ENCODE results near the gene DNAH17.

DNAH17 gene

GRCh38 chr17:78555746-78556401, 21.3 kb downstream of the DNAH17 start:
- no peaks in the 10 kb centered on the region for H3K9me3 ChIP-seq (ENCODE audit: control insufficient read depth, low read length)
- H3K27me3 ChIP-seq (ENCODE audit: control insufficient read depth, insufficient read depth, low read length): no peaks in the 10 kb centered on the region

GRCh38 chr17:78550464-78550863, 26.7 kb downstream of the DNAH17 start:
- no peaks in the 10 kb centered on the region for H3K9me3 ChIP-seq (ENCODE audit: control insufficient read depth, low read length)
- no peak overlapping the region for H3K4me3 ChIP-seq (ENCODE audit: low read length)
- H3K4me1 ChIP-seq (ENCODE audit: control insufficient read depth, insufficient read depth, low read length): no peaks in the 10 kb centered on the region
- H3K9ac ChIP-seq (ENCODE audit: low read length): no peak overlapping the region
- H3K27me3 ChIP-seq (ENCODE audit: control insufficient read depth, insufficient read depth, low read length): no peaks in the 10 kb centered on the region
- H3K36me3 ChIP-seq (ENCODE audit: control insufficient read depth, insufficient read depth, low read length): no peaks in the 10 kb centered on the region

More at GRCh38 chr17:78555746-78556401, 21.3 kb downstream of the DNAH17 start:
- Histone ChIP-seq H3K4me3 (ENCODE audit: low read length) (no peak overlapping the region), H3K4me1 (ENCODE audit: control insufficient read depth, insufficient read depth, low read length) (no peaks in the 10 kb centered on the region), H3K36me3 (ENCODE audit: control insufficient read depth, insufficient read depth, low read length) (no peaks in the 10 kb centered on the region), H3K9ac (ENCODE audit: low read length) (no peak overlapping the region)

DNA sequence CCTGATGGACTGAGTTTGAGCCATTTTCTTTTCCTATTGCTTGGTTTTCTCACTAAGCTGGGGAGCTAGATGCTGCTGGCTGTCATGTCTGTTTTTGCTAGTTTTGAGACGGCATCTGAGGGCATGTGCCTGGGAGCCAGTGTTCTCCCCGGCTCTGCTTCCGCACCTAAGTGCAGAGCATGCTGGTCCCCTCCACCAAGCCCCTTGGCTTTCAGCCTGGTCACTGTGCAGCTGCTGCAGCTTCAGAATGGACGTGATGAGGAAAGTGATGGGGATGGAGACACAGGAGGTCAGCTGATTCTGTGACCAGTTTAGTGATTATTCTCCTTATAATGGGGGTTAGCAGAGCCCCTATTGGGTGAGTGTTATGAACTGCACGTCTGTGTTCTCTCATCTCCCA, 28.5 kb downstream of the DNAH17 start:
- H3K4me1 ChIP-seq (ENCODE audit: control insufficient read depth, insufficient read depth, low read length): no peaks in the 10 kb centered on the region

GRCh38 chr17:78547035-78547434, 30.2 kb downstream of the DNAH17 start:
- Histone ChIP-seq H3K4me1 (ENCODE audit: control insufficient read depth, insufficient read depth, low read length) (no peaks in the 10 kb centered on the region), H3K9ac (ENCODE audit: low read length) (no peak overlapping the region), H3K27me3 (ENCODE audit: control insufficient read depth, insufficient read depth, low read length) (no peaks in the 10 kb centered on the region), H3K4me3 (ENCODE audit: low read length) (no peak overlapping the region), H3K36me3 (ENCODE audit: control insufficient read depth, insufficient read depth, low read length) (no peaks in the 10 kb centered on the region), H3K9me3 (ENCODE audit: control insufficient read depth, low read length) (no peaks in the 10 kb centered on the region)

More for the DNA sequence above, 28.5 kb downstream of the DNAH17 start:
- Histone ChIP-seq H3K36me3 (ENCODE audit: control insufficient read depth, insufficient read depth, low read length) (no peaks in the 10 kb centered on the region), H3K27me3 (ENCODE audit: control insufficient read depth, insufficient read depth, low read length) (no peaks in the 10 kb centered on the region), H3K9ac (ENCODE audit: low read length) (no peak overlapping the region), H3K9me3 (ENCODE audit: control insufficient read depth, low read length) (no peaks in the 10 kb centered on the region), H3K4me3 (ENCODE audit: low read length) (no peak overlapping the region)

GRCh38 chr17:78546476-78546875, 30.7 kb downstream of the DNAH17 start:
- Histone ChIP-seq H3K4me1 (ENCODE audit: control insufficient read depth, insufficient read depth, low read length) (no peaks in the 10 kb centered on the region), H3K9ac (ENCODE audit: low read length) (no peak overlapping the region), H3K4me3 (ENCODE audit: low read length) (no peak overlapping the region), H3K27me3 (ENCODE audit: control insufficient read depth, insufficient read depth, low read length) (no peaks in the 10 kb centered on the region), H3K9me3 (ENCODE audit: control insufficient read depth, low read length) (no peaks in the 10 kb centered on the region), H3K36me3 (ENCODE audit: control insufficient read depth, insufficient read depth, low read length) (no peaks in the 10 kb centered on the region)

- Histone ChIP-seq H3K9me3 (ENCODE audit: control insufficient read depth, low read length) (no peaks in the 10 kb centered on the region), H3K27me3 (ENCODE audit: control insufficient read depth, insufficient read depth, low read length) (no peaks in the 10 kb centered on the region), H3K36me3 (ENCODE audit: control insufficient read depth, insufficient read depth, low read length) (no peaks in the 10 kb centered on the region), H3K9ac (ENCODE audit: low read length) (no peak overlapping the region), H3K4me1 (ENCODE audit: control insufficient read depth, insufficient read depth, low read length) (no peaks in the 10 kb centered on the region), H3K4me3 (ENCODE audit: low read length) (no peak overlapping the region)
These were observed 32.1 kb downstream of the DNAH17 start for GRCh38 chr17:78544881-78545755.

- Histone ChIP-seq H3K4me3 (ENCODE audit: low read length) (no peak overlapping the region), H3K9me3 (ENCODE audit: control insufficient read depth, low read length) (no peaks in the 10 kb centered on the region), H3K27me3 (ENCODE audit: control insufficient read depth, insufficient read depth, low read length) (no peaks in the 10 kb centered on the region), H3K4me1 (ENCODE audit: control insufficient read depth, insufficient read depth, low read length) (no peaks in the 10 kb centered on the region), H3K36me3 (ENCODE audit: control insufficient read depth, insufficient read depth, low read length) (no peaks in the 10 kb centered on the region), H3K9ac (ENCODE audit: low read length) (no peak overlapping the region)
These were observed 35.5 kb downstream of the DNAH17 start for GRCh38 chr17:78541488-78542206.

DNA sequence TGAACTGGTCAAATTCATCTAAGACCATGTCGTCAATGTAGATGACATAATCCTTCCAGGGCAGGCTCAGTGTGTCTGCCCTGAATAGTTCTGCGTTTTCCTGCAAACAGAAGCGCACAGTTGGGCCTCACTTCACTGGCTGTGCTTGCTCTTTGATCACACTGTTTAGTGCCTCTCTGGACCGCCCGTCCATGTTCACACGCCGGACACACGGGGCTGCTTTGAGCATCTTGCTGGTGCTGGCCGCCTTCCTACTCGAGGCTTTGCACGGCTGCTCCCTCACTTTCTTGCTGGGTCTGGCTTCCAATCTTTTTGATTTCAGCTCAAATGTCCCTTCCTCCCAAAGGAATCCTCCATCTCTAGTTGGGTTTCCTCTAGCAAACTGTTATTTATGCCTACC, 37.4 kb downstream of the DNAH17 start:
- Histone ChIP-seq H3K9ac (ENCODE audit: low read length) (no peak overlapping the region), H3K36me3 (ENCODE audit: control insufficient read depth, insufficient read depth, low read length) (no peaks in the 10 kb centered on the region), H3K9me3 (ENCODE audit: control insufficient read depth, low read length) (no peaks in the 10 kb centered on the region), H3K27me3 (ENCODE audit: control insufficient read depth, insufficient read depth, low read length) (no peaks in the 10 kb centered on the region), H3K4me3 (ENCODE audit: low read length) (no peak overlapping the region), H3K4me1 (ENCODE audit: control insufficient read depth, insufficient read depth, low read length) (peaks cover 12% of the 10 kb centered on the region)

DNA sequence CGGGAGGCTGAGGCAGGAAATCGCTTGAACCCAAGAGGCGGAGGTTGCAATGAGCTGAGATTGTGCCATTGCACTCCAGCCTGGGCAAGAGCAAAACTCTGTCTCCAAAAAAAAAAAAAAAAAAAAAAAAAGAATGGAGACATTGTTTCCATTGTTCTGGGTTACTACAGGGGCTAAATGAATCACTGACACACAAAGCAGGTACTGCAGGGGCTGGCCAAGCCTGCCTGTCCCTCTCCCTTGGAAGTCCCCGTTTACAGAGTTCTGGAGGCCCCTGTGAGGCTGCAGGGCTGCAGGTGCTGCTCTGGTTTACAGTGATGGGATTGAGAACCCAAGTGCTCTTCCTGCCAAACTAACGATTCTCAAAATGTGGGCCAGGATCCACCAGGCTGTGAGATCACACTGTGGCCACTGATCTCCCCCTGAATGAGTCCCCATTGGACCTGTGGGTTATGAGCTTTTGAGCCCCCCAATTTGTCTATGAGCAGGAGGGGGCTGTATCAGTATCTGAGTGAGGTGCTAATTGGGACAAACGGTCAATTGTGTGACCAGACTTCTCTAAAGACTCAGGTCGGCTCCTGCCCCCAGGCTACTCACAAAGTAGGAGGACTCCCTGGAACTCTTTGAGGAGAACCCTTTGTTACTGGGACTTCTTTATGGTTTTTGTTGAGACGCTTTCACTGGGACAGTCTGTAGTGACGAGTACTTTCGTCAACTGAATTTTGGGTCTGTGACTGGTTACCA, 39.0 kb downstream of the DNAH17 start:
- Histone ChIP-seq H3K36me3 (ENCODE audit: control insufficient read depth, insufficient read depth, low read length) (no peaks in the 10 kb centered on the region), H3K4me3 (ENCODE audit: low read length) (no peak overlapping the region), H3K27me3 (ENCODE audit: control insufficient read depth, insufficient read depth, low read length) (no peaks in the 10 kb centered on the region), H3K9me3 (ENCODE audit: control insufficient read depth, low read length) (no peaks in the 10 kb centered on the region), H3K4me1 (ENCODE audit: control insufficient read depth, insufficient read depth, low read length) (peaks cover 20% of the 10 kb centered on the region), H3K9ac (ENCODE audit: low read length) (no peak overlapping the region)

DNA sequence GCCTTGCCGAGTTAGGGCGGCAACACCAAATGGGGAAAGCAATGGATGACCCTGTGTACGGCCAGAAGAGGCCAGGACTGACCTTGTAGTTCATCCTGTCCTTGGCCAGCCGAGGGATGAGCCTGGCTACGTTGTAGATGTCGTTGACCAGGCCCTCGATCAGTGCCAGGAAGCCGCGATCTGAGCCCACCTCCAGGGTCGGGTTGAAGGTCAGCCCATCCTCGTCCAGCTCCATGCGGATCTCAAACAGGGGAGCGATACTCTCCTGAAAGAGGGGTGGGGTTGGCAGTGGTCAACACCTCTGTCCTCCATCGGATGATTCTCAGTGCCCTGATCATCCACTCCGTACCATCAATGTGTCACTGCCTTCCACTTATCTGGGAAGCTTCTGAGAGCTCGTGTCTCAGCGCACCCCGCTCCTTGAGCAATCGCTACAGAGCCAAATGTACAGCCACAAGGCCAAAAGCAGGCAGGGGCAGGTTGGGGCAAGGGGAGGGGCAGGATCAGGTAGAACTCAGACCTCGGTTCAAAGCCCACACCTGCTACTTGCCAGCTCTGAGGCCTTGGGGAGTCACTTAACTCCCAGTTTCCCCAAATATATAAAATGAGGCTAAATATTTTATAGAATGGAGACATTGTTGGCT, 39.9 kb downstream of the DNAH17 start:
- Histone ChIP-seq H3K4me1 (ENCODE audit: control insufficient read depth, insufficient read depth, low read length) (peaks cover 28% of the 10 kb centered on the region), H3K27me3 (ENCODE audit: control insufficient read depth, insufficient read depth, low read length) (no peaks in the 10 kb centered on the region), H3K36me3 (ENCODE audit: control insufficient read depth, insufficient read depth, low read length) (no peaks in the 10 kb centered on the region), H3K4me3 (ENCODE audit: low read length) (no peak overlapping the region), H3K9ac (ENCODE audit: low read length) (no peak overlapping the region), H3K9me3 (ENCODE audit: control insufficient read depth, low read length) (no peaks in the 10 kb centered on the region)

Measured in mucosa of stomach (tissue), 1 donor.